ENCODE data around the gene BRINP2. TPM values are rescaled to one million over a fixed set of nuclear protein-coding genes. Genes with fewer than 3 reads are reported as not detected.

The BRINP2 gene
- total RNA-seq, 1 donor from 2014 or later: 23.7 TPM

DNA sequence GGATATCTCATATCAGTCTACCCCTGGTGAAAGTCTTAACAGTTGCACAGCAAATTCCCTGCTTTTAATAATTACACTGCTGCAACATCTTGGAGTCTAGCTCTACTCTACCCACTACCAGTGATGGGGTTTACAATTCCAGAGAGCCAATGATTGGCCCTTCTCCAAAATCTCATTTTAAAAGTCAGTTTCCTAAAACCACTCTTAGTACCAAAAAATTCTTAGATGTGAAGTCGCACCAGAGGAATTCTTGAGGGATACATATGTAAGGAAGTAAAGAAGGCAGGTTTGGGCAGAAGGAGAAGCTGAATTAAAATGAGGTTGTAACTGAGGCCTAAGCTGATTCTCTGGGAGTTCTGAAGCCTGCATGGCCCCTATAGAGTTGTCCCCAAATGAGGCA is 129.7 kb downstream of the BRINP2 start:
- TF ChIP-seq, protein P1, sequence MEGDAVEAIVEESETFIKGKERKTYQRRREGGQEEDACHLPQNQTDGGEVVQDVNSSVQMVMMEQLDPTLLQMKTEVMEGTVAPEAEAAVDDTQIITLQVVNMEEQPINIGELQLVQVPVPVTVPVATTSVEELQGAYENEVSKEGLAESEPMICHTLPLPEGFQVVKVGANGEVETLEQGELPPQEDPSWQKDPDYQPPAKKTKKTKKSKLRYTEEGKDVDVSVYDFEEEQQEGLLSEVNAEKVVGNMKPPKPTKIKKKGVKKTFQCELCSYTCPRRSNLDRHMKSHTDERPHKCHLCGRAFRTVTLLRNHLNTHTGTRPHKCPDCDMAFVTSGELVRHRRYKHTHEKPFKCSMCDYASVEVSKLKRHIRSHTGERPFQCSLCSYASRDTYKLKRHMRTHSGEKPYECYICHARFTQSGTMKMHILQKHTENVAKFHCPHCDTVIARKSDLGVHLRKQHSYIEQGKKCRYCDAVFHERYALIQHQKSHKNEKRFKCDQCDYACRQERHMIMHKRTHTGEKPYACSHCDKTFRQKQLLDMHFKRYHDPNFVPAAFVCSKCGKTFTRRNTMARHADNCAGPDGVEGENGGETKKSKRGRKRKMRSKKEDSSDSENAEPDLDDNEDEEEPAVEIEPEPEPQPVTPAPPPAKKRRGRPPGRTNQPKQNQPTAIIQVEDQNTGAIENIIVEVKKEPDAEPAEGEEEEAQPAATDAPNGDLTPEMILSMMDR (conservative IDR thresholded peaks at IDR 0.05): no peak
- no peak for DNase-seq (ENCODE audit: extremely low spot score, unreplicated experiment)
- Mint-ChIP-seq H3K4me1 (ENCODE audit: unreplicated experiment) (no peaks in the 10 kb centered on the region), H3K9me3 (no peaks in the 10 kb centered on the region), H3K27ac (no peak overlapping the region), H3K36me3 (no peaks in the 10 kb centered on the region), H3K27me3 (peaks cover 6% of the 10 kb centered on the region), H3K4me3 (no peak overlapping the region)

DNA sequence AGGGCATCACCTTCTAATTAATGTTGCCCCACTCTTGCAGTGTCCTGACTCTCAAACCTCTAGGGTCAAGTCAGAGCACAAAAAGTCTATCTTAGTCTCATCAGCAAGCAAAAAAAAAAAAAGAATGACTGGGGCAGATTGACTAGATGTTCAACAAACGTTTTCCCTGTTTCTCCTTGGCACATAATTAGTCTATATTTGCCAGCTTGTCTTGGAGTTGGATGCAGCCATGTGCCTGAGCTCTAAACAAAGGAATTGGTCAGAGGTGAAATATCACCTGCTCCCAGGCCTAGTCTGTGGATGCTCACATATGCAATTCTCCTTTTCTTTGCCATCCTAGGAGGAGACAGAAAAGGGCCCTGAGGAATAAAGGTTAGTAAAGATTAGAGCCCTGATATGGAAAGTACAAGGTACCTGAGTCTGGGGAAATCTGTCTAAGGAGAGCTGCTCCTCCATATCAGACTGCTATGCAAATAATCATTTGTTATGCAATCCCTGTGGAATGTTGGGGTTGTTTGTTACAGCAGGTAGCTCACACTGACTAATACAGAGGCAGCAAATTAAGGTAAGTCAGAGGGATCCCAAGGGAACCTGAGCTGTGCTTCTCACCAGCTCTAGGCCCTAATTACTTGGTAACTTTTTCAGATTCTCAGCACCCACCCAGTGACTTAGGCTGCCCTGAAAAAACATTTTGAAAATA is 130.8 kb downstream of the BRINP2 start:
- peaks cover 13% of the 10 kb centered on the region for H3K27me3 Mint-ChIP-seq
- H3K27ac Mint-ChIP-seq: no peak overlapping the region
- no peak overlapping the region for H3K4me3 Mint-ChIP-seq
- peaks cover 6% of the 10 kb centered on the region for H3K4me1 Mint-ChIP-seq (ENCODE audit: unreplicated experiment)
- H3K36me3 Mint-ChIP-seq: no peaks in the 10 kb centered on the region
- H3K9me3 Mint-ChIP-seq: no peaks in the 10 kb centered on the region
- TF ChIP-seq, protein P1 (conservative IDR thresholded peaks at IDR 0.05): no peak
- DNase-seq (ENCODE audit: extremely low spot score, unreplicated experiment): no peak

DNA sequence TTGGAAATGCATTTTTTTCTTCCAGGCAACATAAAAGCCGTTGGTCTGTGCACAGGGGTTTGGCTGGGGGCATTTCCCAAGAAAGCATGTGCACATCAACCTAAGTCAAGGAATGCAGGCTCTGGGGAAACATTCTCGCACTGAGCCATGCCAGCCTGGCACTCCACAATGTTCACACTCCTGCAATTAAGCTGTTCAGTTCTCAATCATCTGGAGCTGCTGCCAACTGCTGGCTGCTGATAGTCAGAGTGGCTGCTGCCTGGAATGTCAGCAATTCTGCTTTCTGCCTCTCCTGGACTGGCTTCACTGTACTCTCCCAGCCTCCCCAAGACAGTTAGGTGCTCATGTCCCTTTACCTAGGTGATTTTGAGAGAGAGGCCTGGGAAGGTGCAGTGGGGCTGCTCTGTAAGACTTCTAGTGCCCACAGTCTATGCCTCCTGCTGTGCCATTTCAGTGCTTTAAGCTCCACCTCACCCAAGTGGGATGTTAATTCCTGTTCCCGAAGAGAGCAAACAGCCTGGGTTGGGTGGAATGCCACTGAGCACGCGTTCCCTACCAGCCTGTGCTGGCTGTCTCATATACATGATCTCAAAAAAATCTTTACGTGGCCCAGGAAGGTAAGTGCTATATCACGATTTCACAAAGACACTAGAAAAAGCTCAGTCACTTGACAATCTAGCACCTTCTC is 131.7 kb downstream of the BRINP2 start:
- H3K36me3 Mint-ChIP-seq: no peaks in the 10 kb centered on the region
- TF ChIP-seq, protein P1 (conservative IDR thresholded peaks at IDR 0.05): no peak
- H3K4me1 Mint-ChIP-seq (ENCODE audit: unreplicated experiment): peaks cover 6% of the 10 kb centered on the region
- H3K4me3 Mint-ChIP-seq: no peak overlapping the region
- H3K27ac Mint-ChIP-seq: no peak overlapping the region
- H3K27me3 Mint-ChIP-seq: peaks cover 13% of the 10 kb centered on the region
- H3K9me3 Mint-ChIP-seq: no peaks in the 10 kb centered on the region
- no peak for DNase-seq (ENCODE audit: extremely low spot score, unreplicated experiment)

DNA sequence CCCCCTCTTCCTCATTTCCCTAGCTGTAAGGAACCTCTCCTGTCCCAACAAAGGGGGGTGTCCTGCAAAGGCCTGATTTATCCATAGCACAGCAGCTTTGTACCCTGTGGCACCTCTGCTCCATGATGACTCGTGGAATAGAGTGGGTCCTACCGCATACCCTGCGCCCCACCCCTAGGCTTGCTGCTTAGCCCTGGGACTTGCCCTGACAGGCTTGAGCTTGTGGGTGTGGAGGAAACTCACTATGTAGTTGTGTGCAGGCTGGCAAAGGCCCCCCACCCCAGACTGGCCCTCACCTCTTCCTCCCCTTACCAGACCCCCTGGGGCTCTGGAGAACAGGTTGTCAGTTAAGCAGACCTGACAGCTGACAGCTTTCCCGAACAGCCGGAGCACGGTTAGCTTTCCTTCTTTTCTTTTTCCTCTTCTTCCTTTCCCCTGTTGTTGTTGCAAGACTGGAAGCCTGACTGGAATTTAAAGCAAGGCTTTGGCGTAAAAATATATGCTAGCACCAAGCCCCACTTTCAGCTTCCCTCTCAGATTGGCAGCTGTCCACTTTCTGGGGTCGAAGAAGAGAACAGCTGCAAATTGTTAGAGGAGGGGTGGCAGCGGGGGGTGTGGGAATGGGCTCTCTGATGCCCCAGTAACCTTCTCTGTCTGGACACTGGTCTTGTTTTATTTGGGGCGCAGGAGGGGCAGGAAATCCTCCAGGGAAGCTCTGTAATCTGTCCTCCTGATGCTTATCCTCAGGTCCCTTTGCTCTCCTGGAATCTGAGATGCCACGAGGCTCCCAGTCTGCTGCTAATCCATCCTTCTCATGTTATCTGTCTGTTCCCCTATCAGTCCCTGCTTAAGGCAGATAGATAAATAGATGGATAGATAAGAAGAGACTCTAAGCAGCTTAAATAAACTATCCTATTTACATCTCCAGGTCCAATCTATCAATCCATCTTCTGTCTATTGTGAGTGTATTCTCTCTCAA is 134.6 kb downstream of the BRINP2 start:
- Mint-ChIP-seq H3K27me3 (peaks cover 13% of the 10 kb centered on the region), H3K4me3 (no peak overlapping the region), H3K27ac (peak overlapping the region; percentile 5), H3K9me3 (no peaks in the 10 kb centered on the region), H3K4me1 (ENCODE audit: unreplicated experiment) (peaks cover 6% of the 10 kb centered on the region), H3K36me3 (no peaks in the 10 kb centered on the region)
- DNase-seq (ENCODE audit: extremely low spot score, unreplicated experiment): no peak
- TF ChIP-seq, protein P1 (conservative IDR thresholded peaks at IDR 0.05): no peak

DNA sequence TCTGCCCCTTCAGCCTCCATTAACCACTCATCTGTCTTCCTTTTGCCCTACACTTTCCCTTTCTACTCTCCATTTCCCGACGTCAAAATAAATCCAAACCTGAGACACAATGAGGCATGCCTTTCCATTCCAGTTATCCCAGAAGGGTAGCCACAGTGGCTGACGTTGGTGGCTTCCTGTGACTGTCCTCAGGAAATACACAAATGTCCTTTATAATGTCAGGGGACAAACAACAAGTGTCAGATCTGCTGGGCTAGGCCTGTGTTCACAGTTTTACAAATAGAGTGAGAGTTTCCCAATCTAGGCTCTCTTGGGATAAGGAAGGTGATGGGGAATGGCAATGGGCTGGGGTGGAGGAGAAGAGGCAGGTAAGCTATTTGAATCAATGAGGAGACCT is 135.3 kb downstream of the BRINP2 start:
- Mint-ChIP-seq H3K4me1 (ENCODE audit: unreplicated experiment) (peaks cover 6% of the 10 kb centered on the region), H3K9me3 (no peaks in the 10 kb centered on the region), H3K27me3 (peaks cover 13% of the 10 kb centered on the region), H3K36me3 (no peaks in the 10 kb centered on the region), H3K27ac (peak overlapping the region; percentile 5), H3K4me3 (no peak overlapping the region)
- no peak for DNase-seq (ENCODE audit: extremely low spot score, unreplicated experiment)
- TF ChIP-seq, protein P1 (conservative IDR thresholded peaks at IDR 0.05): no peak
